ENCODE measurements around the gene PTGIS.

The PTGIS gene

DNA sequence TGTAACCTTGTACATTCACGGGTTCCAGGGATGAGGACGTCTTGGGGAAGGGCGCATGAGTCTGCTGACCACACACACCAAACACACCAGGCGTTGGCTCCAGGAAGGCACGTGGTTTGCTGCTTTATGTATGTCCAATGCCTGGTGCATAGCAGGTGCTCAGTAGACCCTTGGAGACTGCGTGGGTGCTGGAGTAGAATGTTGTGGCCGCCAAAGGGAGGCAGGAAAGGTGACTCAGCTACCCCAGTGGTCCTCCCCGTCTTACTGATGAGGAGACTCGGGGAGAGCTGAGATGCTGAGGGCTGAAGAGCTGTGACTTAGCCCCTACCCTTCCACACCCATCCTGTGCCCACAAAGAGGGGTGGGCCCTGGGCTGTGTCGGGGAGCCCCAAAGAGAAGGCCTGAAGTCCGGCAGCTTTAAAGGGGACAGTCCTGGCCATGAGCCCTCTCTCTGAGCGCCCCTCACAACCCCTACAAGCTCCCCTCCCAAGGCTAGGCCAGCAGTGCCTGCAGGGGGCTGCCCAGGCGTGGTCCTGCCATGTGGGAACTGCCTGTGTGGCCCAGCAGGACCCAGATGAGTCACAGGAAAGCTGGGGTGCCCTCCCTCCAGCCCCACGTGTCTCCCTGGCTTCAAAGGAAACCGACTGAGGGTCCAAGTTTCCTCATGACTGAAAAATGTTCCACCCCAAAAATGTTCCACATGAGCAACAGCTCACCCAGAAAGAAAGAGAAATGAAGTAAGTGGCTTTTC lies 28.0 kb upstream of the PTGIS start:
- no peak for DNase-seq

DNA sequence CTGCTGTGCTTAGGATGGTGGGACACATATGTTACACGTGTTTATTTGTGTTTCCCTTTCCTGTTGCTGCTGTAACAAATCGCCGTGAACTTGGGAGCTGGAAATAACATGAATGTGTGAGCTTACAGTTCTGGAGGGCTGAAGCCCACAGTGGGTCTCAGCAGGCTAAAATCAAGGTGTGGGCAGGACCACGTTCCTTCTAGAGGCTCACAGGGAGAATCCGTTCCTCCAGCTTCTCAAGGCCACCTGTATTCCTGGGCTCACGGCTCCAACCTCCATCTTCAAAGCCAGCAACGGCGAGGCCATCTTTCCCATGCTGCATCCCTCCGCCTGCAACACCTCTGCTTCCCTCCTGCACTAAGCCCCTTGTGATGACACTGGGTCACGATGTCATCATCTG lies 27.4 kb upstream of the PTGIS start:
- DNase-seq, result no peak

GRCh38 chr20:49594931-49595315 lies 27.0 kb upstream of the PTGIS start:
- no peak for DNase-seq

DNA sequence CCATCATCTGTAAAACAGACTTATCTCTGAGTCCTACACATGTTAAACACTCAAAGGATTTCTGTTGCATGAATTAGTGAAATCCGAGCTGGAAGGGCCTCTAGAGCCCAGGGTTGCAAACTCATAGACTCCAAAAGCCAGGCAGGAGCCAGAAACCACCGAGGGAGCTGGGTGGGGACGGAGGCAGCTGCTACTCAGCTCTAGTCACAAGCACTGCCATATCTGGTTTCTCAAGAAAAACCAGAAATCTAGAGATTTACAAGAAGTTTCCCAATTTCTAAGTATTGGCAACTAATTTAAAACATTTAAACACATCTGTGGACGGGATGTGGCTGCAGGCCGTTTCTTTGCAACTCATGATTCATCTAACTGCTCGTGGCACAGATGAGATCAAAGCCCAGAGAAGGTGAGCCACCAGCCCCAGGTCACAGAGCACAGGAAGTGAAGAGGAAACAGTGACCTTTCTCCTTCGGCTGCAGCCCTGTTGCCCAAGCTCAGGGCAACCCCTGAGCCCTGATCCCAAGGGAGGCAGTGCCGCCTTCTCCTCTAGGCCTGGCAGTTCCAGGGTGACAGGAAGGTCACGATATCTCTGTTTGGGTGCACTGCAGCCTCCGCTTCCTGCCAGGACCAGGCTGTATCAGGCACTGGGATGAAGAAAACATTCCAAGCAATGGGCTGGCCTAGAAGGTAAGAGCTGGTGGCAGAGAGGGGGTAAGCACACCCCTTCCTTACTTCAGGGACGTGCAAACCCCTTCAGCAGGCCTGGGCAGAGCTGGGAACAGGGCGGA lies 26.4 kb upstream of the PTGIS start:
- peak; percentile 19 for DNase-seq

- no peak for DNase-seq
Measured at GRCh38 chr20:49593466-49594142, 25.7 kb upstream of the PTGIS start.

DNA sequence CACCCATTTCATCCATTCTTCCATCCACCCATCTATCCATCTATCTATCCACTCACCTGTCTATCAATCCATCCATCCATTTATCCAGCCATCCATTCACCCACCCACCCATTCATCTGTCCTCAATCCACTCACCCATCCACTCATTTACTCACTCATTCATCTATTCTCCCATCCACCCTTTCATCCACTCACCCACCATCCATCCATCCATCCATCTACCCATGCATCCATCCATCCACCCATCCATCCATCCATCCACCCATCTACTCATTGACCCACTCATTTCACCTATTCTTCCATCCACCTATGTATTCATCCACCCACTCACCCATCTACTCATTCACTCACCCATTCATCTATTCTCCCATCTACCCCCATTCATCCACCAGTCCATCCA lies 24.2 kb upstream of the PTGIS start:
- no peak for DNase-seq

DNA sequence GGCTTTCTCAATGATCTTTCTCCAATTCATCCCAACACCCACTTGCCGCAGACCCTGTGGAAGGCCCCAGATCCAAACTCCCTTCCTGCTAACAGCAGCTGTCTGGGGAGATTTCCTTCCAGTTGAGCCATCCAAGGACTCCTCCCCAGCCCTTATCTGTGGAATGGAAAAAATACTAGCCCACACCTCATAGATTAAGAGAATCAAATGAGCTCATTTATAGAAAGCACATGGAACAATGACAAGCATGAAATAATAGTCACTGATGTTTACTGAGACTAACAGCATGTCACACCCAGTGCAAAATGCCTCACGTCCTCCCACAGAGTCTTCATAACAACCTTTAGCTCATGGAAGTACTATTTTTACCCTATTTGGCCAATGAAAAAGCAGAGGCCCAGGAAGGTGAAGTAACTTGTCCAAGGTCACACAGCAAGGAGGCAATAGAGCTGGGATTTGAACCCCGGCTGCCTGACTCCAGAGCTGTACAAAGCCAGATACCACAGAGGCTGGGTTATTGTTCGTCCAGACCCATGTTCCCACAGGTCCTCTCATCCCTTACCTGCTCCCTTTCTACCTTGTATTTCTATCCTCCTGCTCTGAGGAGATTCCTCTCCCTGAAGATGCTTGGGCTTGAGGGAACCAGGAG lies 23.4 kb upstream of the PTGIS start:
- DNase-seq, result no peak

DNA sequence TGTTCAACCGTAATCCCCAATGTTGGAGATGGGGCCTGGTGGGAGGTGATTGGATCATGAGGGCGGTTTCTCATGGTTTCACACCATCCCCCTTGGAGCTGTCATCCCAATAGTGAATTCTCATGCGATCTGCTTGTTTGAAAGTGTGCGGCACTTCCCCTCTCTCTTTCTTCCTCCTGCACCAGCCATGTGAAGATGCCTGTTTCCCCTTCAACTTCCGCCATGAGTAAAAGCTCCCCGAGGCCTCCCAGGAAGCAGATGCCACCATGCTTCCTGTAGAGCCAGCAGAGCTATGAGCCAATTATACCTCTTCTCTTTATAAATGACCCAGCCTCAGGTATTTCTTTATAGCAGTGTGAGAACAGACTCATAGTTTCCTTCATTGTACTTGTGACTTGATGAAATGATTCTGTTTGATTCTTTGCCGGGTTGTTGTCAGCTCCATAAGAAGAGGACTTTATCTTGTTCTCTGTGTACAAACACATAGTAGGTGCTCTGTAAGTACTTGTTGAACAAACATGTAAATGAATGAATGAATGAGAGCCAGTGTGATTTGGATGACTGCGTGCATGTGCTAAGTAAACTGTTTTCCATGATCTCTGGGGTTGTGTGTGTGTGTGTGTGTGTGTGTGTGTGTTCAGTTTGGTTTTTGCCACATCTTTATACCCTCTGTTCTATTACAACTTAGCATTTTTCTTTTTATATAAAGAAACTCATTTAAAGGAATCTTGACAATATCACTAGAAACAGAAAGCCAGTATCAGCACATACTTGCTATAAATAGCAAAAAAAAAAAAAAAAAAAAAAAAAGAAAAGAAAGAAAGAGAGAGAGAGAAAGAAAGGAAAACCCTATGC lies 22.5 kb upstream of the PTGIS start:
- DNase-seq, result no peak

- no peak for DNase-seq
Measured at GRCh38 chr20:49589747-49590146, 21.8 kb upstream of the PTGIS start.

DNA sequence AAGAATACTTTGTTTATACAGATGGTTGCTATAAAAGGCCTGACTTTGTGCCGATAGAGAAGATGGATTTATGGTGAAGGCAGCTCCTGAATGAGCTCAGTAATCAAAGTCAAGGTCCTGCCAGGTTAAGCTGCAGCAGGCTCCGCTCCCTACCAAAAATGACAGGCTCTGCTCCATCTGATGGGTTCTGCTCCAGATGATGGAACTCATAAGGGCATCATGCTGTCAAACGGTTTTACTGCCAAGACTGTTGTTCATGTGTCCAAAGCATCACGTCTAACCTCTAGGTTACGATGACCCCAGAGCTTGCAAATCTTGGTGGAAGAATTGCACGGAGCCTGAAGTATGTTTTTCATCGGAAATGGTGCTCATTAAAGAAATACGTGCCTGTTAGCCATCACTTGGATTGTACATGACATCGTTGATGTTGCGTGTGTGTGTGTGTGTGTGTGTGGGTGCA lies 19.2 kb upstream of the PTGIS start:
- DNase-seq, result no peak

DNA sequence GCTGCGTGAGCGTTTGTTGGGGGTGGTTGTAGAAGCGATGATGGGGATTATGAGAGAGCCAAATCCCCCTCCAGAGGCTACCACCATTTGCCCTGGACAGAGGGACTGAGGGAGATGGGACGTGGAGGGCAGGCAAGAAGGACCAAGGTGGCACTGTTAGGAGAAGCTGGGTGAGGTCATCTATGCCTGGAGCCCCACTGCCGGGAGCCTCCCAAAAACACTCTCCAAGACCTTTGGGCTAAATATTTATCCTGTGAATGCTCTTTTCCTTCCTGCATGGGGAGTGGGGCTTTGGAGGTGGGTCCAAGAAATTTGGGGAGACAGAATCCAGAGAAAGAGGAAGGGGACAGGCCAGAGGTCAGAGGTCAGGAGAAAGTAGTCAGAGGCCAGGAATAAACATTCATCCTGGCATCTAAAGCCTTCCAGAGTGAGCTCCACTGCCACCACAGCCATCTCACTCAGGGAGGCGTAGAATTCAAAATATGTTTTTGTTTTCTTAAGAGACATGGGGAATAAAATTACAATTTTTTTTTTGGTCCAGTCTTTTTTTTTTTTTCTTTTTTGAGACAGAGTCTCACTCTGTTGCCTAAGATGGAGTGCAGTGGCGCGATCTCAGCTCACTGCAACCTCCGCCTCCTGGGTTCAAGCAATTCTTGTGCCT lies 17.8 kb upstream of the PTGIS start:
- no peak for DNase-seq

DNA sequence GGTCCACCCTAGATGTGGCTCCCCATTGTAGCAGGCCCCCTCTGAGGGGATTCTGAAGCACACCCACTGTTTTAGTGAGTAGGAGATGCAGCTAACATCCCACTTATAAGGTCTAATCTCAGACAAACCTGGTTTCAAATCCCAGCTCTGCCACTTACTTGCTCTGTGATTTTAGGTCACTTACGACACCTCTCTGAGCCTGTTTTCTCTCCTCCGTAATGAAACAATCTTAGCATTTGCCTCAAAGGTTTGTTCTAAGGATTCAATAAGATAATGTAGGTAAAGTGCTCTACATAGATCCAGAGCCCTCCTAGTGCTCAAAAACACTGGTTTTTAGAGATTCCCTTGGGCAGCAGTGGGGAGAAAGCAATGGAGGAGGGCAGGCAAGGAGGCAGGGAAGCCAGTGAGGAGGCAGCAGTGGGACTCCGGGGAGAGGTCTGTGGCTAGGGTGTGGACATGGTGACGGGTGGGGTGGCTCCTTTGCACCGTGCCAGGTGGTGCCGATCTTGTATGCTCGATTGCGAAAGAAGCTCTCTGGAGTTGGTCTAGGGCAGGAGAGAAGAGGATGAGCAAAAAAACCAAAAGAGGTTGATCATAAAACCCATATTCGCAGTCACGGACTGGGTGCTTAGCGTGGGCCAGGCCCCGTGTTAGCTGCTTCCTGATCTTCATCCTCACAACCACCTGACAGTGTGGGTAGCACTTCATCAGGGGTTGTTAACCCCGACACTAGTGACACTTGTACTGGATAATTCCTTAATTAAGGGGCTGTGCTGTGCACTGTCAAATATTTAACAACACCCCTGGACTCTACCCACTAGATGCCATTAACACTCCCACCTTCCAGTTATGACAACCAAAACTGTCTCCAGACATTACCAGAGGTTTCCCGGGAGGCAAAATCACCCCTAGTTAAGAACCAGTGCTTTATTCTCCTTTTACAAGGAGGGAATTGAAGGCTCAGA lies 16.8 kb upstream of the PTGIS start:
- no peak for DNase-seq

GRCh38 chr20:49583669-49584417 lies 15.9 kb upstream of the PTGIS start:
- DNase-seq, result peak; percentile 56

DNA sequence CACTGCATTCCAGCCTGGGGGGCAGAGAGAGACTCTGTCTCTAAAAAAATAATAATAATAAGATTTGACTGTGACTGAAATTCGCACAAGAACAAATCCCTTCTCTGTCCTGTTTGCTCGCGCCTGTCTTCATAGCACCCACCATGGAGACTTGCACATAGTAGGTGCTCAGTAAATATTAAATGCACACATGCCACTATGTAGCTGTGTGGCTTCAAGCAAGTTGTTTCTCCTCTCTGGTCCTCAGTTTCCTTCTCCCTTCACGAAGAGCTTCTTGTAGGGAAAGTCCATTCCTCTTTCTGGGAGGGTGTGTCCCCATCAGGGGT lies 15.4 kb upstream of the PTGIS start:
- no peak for DNase-seq

- DNase-seq, result no peak
Measured at GRCh38 chr20:49582413-49583334, 14.7 kb upstream of the PTGIS start.

- DNase-seq, result no peak
Measured at GRCh38 chr20:49581482-49581881, 13.5 kb upstream of the PTGIS start.

- no peak for DNase-seq
Measured at GRCh38 chr20:49580813-49581174, 12.9 kb upstream of the PTGIS start.

- no peak for DNase-seq
Measured at GRCh38 chr20:49579874-49580812, 12.2 kb upstream of the PTGIS start.
